ENCODE measurements around the gene LAMC2.

Gene LAMC2

GRCh38 chr1:183243161-183244050, 57.3 kb downstream of the LAMC2 start:
- DNase-seq (ENCODE audit: low read depth) = no peak
- no peak for TF ChIP-seq CTCF (IDR thresholded peaks at IDR 0.05; ENCODE audit: low read depth, low read length, missing control alignments)
- no peak overlapping the region for H3K4me3 ChIP-seq (ENCODE audit: low read depth, low read length)

- no peak for DNase-seq (ENCODE audit: low read depth)
- no peak overlapping the region for H3K4me3 ChIP-seq (ENCODE audit: low read depth, low read length)
- no peak for TF ChIP-seq CTCF (IDR thresholded peaks at IDR 0.05; ENCODE audit: low read depth, low read length, missing control alignments)
Observed at GRCh38 chr1:183244466-183244865, 58.4 kb downstream of the LAMC2 start.

- no peak for DNase-seq (ENCODE audit: low read depth)
- TF ChIP-seq CTCF (IDR thresholded peaks at IDR 0.05; ENCODE audit: low read depth, low read length, missing control alignments) = no peak
- no peak overlapping the region for H3K4me3 ChIP-seq (ENCODE audit: low read depth, low read length)
Observed at GRCh38 chr1:183245357-183245756, 59.3 kb downstream of the LAMC2 start.

- DNase-seq (ENCODE audit: low read depth) = no peak
- no peak overlapping the region for H3K4me3 ChIP-seq (ENCODE audit: low read depth, low read length)
- no peak for TF ChIP-seq CTCF (IDR thresholded peaks at IDR 0.05; ENCODE audit: low read depth, low read length, missing control alignments)
Observed at GRCh38 chr1:183246436-183246835, 60.4 kb downstream of the LAMC2 start.

- DNase-seq (ENCODE audit: low read depth) = no peak
- TF ChIP-seq CTCF (IDR thresholded peaks at IDR 0.05; ENCODE audit: low read depth, low read length, missing control alignments) = no peak
- no peak overlapping the region for H3K4me3 ChIP-seq (ENCODE audit: low read depth, low read length)
Observed at GRCh38 chr1:183247066-183247465, 61.0 kb downstream of the LAMC2 start.

DNA sequence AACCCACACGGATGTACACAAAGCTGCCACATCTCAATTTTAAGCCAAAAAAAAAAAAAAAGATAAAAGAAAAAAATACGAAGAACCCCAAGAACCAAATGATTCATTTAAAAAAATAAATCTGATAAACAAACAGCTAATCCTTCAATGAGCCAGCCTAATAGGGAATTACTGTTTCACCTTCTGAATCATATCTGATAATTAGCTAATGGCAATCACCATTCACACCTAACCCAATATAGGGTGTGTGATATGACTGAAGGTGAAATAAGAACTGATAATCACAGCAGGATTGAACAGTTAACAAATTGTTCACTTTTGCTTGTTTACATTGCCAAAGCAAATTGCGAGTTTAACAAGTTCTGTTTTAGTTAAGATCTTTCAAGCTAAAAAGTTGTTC, 61.4 kb downstream of the LAMC2 start:
- H3K4me3 ChIP-seq (ENCODE audit: low read depth, low read length) = no peak overlapping the region
- DNase-seq (ENCODE audit: low read depth) = no peak
- no peak for TF ChIP-seq CTCF (IDR thresholded peaks at IDR 0.05; ENCODE audit: low read depth, low read length, missing control alignments)

- no peak overlapping the region for H3K4me3 ChIP-seq (ENCODE audit: low read depth, low read length)
- DNase-seq (ENCODE audit: low read depth) = no peak
- no peak for TF ChIP-seq CTCF (IDR thresholded peaks at IDR 0.05; ENCODE audit: low read depth, low read length, missing control alignments)
Observed at GRCh38 chr1:183247931-183248330, 61.9 kb downstream of the LAMC2 start.
